ENCODE results near the gene MYOZ3. TPM values are rescaled to one million over a fixed set of nuclear protein-coding genes. Genes with fewer than 3 reads are reported as not detected.

The MYOZ3 gene
- polyA plus RNA-seq, 1 of the 3 experiments (the other 2 are of a cell fraction), result 0.26 TPM

DNA sequence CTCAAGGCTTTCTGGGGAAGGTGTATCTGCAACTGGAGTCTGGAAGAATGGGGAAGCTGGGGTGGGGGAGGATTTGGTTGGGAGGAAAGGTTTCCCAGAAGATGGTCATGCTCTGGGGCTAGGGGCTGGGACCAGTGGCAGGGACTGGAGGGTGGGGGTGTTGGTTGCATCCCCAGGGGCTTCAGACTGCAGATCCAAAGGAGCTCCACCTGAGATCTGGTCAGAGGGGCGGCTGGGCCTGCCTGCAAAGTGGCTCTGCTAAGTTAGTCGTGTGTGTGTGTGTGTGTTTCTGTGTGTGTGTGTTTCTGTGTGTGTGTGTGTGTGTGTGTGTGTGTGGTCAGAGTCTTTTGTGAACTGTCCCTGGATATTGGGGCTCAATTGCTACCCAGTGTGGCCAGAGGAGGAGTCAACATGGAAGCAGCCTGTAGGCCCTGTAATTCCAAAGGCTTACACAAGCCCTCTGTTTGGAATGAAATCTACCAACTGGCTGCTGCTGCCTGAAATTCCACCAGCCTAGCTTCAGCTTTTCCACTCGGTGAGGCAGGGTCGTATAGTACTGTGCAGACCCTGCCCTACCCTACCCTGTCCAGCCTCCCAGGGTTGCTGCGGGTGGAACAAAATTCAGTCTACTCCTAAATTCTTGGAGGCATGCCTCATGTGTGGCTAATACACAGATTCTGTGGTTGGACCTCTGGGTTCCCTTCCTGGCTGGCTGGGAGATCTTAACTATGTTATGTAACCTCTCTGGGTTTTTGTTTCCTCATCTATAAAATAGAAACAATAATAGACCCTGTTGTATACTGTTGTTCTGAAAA, 33.1 kb upstream of the MYOZ3 start:
- ChIA-PET POLR2A (no interaction called here), CTCF (interaction anchor here (1.5 kb wide), 1 partner anchor 12 kb away, joined by 4 read pairs; the partner anchor contains the start of gene SYNPO)
- no peak for DNase-seq
- Histone ChIP-seq H3K4me1 (ENCODE audit: control insufficient read depth in 1 of 2, insufficient read depth in 2 of 2, low read depth in 1 of 2, low read length in 1 of 2) (peaks cover 5 to 62% of the 10 kb centered on the region in 2 experiments; a peak in 2 of 4 replicates), H3K36me3 (replicated peaks in 1 of 2; ENCODE audit: control insufficient read depth in 1 of 2, insufficient read depth in 2 of 2, low read length in 1 of 2) (no peaks in the 10 kb centered on the region), H3K4me3 (ENCODE audit: low read depth in 2 of 2, low read length in 1 of 2) (no peak overlapping the region), H3K9ac (no peak overlapping the region), H3K27me3 (ENCODE audit: insufficient read depth) (no peaks in the 10 kb centered on the region), H3K9me3 (no peaks in the 10 kb centered on the region), H3K79me2 (ENCODE audit: insufficient read depth) (no peaks in the 10 kb centered on the region), H3F3A (replicated peaks; ENCODE audit: insufficient read depth) (peaks cover 6% of the 10 kb centered on the region), H3K4me2 (no peak overlapping the region), H2AFZ (ENCODE audit: low read depth) (no peak overlapping the region), H3K9me2 (no peaks in the 10 kb centered on the region), H3K27ac (ENCODE audit: low read depth in 2 of 2, low read length in 1 of 2) (peak overlapping the region in 1 of 2 experiments; percentile 31; a peak in 1 of 4 replicates), H4K20me1 (ENCODE audit: insufficient read depth) (no peaks in the 10 kb centered on the region)
- WGBS (ENCODE audit: low lambda C conversion rate), result 100% methylated on average over 1 of the region's 5 CpGs
- TF ChIP-seq, protein P1, sequence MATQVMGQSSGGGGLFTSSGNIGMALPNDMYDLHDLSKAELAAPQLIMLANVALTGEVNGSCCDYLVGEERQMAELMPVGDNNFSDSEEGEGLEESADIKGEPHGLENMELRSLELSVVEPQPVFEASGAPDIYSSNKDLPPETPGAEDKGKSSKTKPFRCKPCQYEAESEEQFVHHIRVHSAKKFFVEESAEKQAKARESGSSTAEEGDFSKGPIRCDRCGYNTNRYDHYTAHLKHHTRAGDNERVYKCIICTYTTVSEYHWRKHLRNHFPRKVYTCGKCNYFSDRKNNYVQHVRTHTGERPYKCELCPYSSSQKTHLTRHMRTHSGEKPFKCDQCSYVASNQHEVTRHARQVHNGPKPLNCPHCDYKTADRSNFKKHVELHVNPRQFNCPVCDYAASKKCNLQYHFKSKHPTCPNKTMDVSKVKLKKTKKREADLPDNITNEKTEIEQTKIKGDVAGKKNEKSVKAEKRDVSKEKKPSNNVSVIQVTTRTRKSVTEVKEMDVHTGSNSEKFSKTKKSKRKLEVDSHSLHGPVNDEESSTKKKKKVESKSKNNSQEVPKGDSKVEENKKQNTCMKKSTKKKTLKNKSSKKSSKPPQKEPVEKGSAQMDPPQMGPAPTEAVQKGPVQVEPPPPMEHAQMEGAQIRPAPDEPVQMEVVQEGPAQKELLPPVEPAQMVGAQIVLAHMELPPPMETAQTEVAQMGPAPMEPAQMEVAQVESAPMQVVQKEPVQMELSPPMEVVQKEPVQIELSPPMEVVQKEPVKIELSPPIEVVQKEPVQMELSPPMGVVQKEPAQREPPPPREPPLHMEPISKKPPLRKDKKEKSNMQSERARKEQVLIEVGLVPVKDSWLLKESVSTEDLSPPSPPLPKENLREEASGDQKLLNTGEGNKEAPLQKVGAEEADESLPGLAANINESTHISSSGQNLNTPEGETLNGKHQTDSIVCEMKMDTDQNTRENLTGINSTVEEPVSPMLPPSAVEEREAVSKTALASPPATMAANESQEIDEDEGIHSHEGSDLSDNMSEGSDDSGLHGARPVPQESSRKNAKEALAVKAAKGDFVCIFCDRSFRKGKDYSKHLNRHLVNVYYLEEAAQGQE (IDR thresholded peaks at IDR 0.05; ENCODE audit: low read depth, low read length), result no peak
- no peak for TF ChIP-seq RXRA (IDR thresholded peaks at IDR 0.05; ENCODE audit: borderline replicate concordance, low read depth)
- no peak for TF ChIP-seq YY1 (IDR thresholded peaks at IDR 0.05; ENCODE audit: low read depth)
- TF ChIP-seq EZH2phosphoT487 (IDR thresholded peaks at IDR 0.05; ENCODE audit: borderline replicate concordance, low read depth), result no peak

DNA sequence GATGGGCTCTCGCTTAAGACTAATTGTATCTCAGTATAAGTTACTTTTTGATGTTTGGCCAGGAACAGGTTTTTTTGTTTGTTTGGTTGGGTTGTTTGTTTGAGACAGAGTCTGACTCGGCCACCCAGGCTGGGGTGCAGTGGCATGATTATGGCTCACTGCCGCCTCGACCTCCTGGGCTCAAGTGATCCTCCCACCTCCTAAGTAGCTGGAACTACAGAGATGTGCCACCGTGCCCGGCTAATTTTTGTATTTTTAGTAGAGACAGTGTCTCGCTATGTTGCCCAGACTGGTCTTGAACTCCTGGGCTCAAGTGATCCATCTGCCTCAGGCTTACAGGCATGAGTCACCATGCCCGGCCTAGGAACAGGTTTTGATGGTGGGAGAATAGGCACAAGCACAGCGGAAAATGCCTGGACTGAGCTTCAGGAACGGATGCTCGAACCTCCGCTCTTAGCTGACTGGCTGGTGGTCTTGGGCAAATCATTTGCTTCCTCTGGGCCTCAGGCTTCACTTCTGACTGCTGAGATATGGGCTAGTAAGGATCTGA, 32.0 kb upstream of the MYOZ3 start:
- no peak overlapping the region for H3K4me2 ChIP-seq
- no peak for DNase-seq
- H3K4me1 ChIP-seq (ENCODE audit: control insufficient read depth in 1 of 2, insufficient read depth in 2 of 2, low read depth in 1 of 2, low read length in 1 of 2), result peaks cover 0 to 55% of the 10 kb centered on the region in 2 experiments; a peak in 1 of 4 replicates
- H3K9me2 ChIP-seq, result no peaks in the 10 kb centered on the region
- 85% methylated on average over 9 of the region's 12 CpGs for WGBS (ENCODE audit: low lambda C conversion rate)
- no peak overlapping the region for H3K4me3 ChIP-seq (ENCODE audit: low read depth in 2 of 2, low read length in 1 of 2)
- peaks cover 6% of the 10 kb centered on the region for H3F3A ChIP-seq (replicated peaks; ENCODE audit: insufficient read depth)
- H3K9me3 ChIP-seq, result no peaks in the 10 kb centered on the region
- H3K79me2 ChIP-seq (ENCODE audit: insufficient read depth), result no peaks in the 10 kb centered on the region
- no peaks in the 10 kb centered on the region for H3K27me3 ChIP-seq (ENCODE audit: insufficient read depth)
- ChIA-PET CTCF (interaction anchor here (1.1 to 1.4 kb wide), 3 partner anchors 28 to 68 kb away, joined by 3 to 5 read pairs (median 5); no protein-coding TSS in a partner anchor), POLR2A (no interaction called here)
- no peak overlapping the region for H3K27ac ChIP-seq (ENCODE audit: low read depth in 2 of 2, low read length in 1 of 2)
- no peak overlapping the region for H3K9ac ChIP-seq
- no peaks in the 10 kb centered on the region for H4K20me1 ChIP-seq (ENCODE audit: insufficient read depth)
- H3K36me3 ChIP-seq (replicated peaks in 1 of 2; ENCODE audit: control insufficient read depth in 1 of 2, insufficient read depth in 2 of 2, low read length in 1 of 2), result no peaks in the 10 kb centered on the region
- no peak overlapping the region for H2AFZ ChIP-seq (ENCODE audit: low read depth)
- TF ChIP-seq, protein P1 (IDR thresholded peaks at IDR 0.05; ENCODE audit: low read depth, low read length), result no peak
- TF ChIP-seq NFIC (IDR thresholded peaks at IDR 0.05; ENCODE audit: borderline replicate concordance) (no peak), SMC3 (IDR thresholded peaks at IDR 0.05; ENCODE audit: low read depth, low read length) (no peak), MAX (IDR thresholded peaks at IDR 0.05; ENCODE audit: low read depth) (no peak), FOXM1 (IDR thresholded peaks at IDR 0.05; ENCODE audit: low read depth) (no peak), MXI1 (IDR thresholded peaks at IDR 0.05; ENCODE audit: low read depth, low read length) (no peak), GABPA (IDR thresholded peaks at IDR 0.05; ENCODE audit: low read depth) (no peak), TCF12 (IDR thresholded peaks at IDR 0.05) (no peak), EP300 (IDR thresholded peaks at IDR 0.05; ENCODE audit: borderline replicate concordance in 1 of 2, low read depth in 1 of 2, low read length in 1 of 2) (no peak), CHD2 (IDR thresholded peaks at IDR 0.05; ENCODE audit: low read length, partially characterized antibody) (no peak), NRF1 (IDR thresholded peaks at IDR 0.05; ENCODE audit: low read depth, low read length) (no peak), RXRA (IDR thresholded peaks at IDR 0.05; ENCODE audit: borderline replicate concordance, low read depth) (no peak)
- TF ChIP-seq, protein P2, sequence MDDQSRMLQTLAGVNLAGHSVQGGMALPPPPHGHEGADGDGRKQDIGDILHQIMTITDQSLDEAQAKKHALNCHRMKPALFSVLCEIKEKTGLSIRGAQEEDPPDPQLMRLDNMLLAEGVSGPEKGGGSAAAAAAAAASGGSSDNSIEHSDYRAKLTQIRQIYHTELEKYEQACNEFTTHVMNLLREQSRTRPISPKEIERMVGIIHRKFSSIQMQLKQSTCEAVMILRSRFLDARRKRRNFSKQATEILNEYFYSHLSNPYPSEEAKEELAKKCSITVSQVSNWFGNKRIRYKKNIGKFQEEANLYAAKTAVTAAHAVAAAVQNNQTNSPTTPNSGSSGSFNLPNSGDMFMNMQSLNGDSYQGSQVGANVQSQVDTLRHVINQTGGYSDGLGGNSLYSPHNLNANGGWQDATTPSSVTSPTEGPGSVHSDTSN (IDR thresholded peaks at IDR 0.05), result no peak
